NCI-H2081 (cell line): ENCODE measurements around the gene XCR1.
"Not testable (repeated sequence)": the region's sequence is repeated elsewhere in the genome, so short reads cannot be mapped to it uniquely, and the experiment has no call there.

Source experiments
- DNase-seq, 2 experiments: peaks; one replicate each; lab custom pipeline; 2025; lab: John Stamatoyannopoulos, UW

XCR1 gene, protein sequence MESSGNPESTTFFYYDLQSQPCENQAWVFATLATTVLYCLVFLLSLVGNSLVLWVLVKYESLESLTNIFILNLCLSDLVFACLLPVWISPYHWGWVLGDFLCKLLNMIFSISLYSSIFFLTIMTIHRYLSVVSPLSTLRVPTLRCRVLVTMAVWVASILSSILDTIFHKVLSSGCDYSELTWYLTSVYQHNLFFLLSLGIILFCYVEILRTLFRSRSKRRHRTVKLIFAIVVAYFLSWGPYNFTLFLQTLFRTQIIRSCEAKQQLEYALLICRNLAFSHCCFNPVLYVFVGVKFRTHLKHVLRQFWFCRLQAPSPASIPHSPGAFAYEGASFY

DNA sequence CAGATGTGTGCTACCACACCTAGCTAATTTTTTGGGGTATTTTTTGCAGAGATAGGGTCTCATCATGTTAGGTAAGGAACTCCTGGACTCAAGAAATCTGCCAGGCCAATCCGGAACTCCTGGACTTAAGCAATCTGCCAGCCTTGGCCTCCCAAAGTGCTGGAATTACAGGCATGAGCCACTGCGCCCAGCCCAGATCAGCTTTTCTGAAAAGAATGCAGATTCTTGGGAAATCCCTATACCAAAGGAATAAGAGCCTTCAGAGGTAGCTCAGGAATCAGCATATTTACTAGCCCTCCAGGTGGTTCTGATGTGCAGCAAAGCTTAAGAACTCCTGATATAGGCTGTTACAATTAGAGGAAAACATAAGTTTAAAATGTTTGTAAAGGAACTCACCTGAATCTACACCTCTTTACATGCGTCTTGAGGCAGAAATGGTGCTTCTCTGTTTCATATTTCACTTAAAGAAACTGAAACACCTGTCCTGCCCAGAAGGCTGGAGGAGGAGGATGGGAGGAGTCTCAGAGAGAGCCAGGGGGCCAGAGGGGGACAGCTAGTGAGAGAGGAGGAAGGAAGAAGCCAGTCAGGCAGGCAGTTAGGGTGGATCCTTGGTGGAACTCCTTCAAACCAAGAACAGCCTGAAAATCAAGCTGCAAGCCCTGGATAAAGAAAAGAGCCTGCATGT, at the start of gene XCR1:
XCR1 (minus strand) TSS at position 463 of the 685 bp plus-strand sequence. CDS start 5,536 bp downstream, outside the sequence.
- DNase-seq = no peak

DNA sequence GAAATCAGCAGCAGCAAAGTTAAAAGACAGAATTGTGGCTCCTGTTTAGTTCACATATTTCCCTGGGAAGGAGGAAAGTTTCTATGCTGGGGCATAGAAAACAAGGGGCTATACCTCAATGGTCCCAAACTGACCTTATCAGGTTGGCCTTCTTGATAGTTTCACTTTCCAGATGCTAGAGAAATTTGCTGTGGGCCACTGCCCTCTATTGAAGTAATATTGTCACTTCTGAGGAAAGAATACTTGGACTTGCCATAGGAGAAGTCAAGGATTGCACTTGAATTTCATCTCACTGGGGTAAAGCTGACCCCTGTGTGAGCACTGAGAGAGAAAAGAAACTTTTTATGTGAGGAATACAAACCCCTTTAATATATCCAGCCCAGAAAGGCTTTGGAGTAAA, 49.3 kb upstream of the XCR1 start:
- no peak for DNase-seq

DNA sequence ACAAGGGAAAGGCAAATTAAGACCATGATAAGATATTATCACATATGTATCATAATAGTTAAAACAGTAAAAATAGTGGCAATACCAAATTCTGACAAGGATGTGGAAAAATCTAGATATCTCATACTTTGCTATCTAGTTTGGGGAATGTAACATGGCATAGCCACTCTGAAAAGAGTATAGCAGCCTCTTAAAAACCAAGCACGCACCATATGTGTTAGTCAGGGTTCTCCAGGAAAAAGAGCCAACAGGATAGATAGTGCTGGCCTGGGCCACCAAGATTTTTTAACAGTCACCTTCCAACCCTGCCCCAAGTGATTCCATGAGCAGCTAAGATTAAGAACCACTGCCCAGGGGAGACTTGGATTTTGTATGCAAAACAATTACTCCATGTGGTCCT, 48.5 kb upstream of the XCR1 start:
- no peak for DNase-seq

DNA sequence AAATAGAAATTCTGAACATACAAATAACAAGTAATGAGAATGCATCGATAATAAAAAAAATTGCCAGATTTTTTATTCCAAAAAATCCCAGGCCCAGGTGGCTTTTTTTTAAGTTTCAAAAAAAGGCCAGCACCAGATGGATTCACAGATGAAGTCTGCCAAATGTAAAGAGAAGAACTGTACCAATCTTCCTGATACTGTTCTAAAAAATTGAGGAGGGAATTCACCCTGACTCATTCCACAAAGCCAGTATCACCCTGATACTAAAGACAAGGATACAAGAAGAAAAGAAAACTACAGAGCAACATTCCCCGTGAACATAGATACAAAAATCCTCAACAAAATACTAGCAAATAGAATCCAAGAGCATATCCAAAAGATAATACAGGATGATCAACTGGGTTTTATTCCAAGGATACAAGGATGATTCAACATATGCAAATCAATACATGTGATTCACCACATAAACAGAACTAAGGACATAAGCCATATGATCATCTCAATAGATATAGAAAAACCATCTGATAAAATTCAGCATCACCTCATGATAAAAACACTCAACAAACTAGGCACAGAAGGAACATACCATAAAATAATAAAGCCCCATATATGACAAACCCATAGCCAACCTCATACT, 44.1 kb upstream of the XCR1 start:
- no peak for DNase-seq

DNA sequence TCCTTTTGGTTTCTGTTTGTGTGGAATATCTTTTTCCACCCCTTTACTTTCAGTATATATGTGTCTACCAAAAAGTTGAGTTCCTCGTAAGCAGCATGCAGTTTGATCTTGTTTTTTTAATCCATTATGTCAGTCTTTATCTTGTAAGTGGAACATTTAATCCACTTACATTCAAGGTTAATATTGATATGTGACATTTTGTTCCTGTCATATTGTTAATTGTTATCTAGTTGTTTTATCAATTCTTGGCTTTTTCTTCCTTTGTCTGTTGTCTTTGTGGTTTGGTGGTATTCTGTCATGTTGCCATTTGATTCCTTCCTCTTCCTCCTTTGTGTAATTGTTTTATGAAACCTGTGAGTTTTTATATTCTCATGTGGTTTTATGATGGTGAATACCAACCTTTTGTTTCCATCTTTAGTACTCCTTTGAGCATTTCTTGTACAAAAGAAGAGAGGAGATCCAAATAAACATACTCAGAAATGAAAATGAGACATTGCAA, 43.4 kb upstream of the XCR1 start:
- no peak for DNase-seq

DNA sequence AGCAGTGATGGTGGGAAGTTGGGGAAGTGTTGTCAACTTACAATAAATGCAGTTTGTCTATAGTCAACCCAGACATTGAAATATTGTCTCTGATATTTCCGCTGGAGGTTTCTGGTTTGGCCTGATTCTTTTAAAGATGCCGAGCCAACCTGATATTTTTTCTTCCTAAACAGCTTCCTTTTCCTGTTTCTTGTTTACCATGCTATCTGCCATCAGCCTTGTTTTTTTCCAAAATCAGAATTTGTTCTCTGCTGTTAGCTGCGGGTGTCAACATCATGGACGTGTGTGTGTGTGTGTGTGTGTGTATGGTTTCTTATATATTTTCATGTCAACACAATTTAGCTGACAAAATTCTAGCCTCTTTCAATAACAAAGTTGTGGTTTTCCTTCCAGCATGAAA, 41.2 kb upstream of the XCR1 start:
- no peak for DNase-seq

DNA sequence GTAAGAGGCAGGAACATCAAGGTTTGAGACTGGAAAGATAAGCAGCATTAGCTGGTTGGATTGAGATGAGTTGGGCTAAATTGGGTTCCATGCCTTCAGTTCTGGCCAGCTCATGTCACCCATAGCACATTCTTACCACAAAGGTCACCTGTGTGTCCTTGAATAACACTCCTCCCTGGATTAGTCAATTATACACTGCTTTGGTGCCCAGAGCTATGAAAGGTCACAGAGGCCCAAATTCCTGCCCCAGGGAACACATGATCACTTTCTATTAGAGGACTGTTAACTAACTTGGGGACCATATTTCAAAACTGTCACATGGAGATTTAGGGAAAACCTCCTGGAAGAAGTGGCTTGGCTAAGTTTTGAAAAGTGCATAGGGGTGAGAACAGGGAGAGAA, 40.1 kb upstream of the XCR1 start:
- no peak for DNase-seq

DNA sequence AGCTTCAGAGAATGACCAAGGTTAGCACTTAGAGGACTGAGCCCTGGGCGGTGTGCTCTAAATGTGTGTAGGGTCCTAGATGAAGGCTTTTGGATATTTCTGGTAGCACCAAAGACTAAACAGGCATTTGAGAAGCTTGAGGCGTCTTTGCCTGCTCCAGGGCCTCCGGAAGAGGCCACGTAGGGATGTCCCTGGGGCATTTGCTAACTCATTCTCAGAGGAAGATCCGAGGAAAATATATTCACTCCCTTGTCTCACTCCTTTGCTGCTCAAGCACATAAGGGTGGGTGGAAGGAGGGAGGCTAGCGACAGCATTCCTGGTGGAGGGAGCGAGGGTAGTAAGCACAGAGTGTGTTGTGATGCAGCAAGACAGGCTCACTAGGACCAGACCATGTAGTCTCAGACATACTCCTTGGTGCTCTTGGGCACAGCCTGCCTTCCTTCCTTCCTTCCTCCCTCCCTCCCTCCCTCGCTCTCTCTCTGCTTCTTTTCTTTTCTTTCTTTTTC, 38.5 kb upstream of the XCR1 start:
- no peak for DNase-seq

DNA sequence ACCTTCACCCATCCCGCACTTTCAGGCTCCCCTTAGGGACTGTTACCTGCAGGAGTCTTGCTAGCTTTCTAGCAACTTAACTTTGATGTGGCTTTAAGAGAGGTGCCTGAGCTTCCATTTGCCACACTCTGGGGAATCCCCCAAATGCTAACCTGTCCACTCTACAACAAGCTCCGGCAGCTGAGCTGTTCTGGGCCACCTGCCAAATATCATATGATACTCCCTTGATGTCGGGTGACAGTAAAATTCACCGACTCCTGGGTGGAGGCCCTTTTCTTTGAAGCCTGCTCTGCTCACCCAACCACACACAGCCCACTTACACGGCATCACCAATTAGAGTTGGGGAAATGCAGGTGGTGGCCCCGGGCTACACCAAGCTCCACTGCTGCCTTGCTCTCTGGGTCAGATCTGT, 38.0 kb upstream of the XCR1 start:
- peak; percentile 13 to 55 for DNase-seq

DNA sequence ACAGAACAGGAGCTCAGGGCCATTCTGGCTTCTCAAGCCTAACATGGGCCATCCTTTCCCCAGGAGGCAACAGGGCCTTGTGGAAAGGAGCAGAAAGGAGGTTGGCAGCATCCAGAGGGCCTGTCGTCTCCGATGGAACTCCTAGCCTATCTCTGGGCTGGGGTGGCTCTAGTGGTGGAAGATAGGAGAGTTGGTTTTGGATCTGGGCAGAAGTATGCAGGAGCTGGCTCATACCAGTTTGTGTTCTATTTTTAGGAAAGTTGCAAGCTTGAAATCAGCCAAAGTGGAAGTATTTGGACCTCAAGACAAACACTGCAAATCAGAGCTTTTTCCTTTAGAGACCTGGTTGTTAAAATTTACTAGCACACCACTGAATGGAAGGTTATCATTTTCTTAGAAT, 35.4 kb upstream of the XCR1 start:
- no peak for DNase-seq

DNA sequence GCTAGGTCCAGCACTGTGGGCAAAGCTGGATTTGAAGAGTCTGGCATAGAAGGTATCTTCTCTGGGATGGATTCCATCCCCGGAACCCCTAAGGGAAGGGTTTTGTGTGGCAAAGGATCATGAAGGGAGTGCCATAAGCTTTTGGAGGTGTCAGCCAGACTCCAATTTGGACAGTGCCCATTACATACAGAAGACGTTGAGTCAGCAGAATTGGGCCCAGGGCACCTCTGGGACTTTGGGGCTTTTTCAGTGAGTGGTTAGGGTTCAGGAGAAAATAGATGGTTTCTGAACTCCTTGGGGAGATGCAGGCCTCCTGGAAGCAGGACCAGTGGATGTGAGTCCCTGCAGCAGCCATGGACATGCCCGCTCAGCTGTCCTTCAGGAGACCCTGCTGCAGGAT, 34.6 kb upstream of the XCR1 start:
- DNase-seq = no peak

DNA sequence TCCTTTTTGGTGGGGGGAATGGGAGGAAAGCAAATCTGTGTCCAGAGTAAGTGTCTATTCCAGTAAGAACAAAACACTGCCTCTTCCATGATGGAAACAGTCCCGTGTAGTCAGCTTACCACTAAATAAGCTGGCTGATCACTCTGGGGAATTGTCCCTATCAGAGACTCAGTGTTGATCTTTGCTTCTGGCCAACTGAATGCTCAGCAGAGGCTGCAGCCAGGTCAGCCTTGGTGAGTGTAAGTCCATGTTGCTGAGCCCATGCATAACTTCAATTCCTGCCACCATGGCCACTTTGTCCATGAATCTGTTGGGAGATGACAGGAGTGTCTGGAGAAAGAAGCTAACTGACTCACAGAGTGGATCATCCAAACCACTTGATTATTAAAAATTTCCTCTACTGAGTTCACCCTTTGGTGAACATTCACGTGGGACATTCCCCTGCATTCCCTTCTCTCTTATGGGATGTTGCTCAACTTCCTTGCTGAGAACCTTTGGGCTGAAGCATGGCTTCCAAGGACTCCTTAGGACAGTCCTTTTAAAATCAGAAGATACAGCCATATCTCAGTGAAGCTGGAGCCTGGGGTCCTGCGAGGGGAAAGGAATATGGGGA, 33.9 kb upstream of the XCR1 start:
- DNase-seq = no peak

DNA sequence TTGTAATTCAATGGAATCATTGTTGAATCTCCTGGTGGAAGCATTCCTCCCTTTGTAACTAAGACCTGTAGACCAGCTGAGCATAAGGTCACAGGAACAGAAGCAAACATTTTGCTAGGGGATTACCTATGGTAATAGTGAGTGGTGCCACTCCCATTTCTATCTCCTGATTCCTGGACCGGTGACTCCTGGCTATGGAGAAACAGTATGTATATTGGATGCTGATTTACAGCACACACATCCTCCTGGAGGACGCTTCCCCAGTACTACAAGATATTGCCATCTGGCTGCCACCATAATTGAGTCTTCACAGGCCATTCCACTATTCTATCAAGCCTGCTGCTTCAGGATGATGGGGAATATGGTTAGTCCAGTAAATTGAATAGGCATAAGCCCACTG, 33.3 kb upstream of the XCR1 start:
- no peak for DNase-seq

DNA sequence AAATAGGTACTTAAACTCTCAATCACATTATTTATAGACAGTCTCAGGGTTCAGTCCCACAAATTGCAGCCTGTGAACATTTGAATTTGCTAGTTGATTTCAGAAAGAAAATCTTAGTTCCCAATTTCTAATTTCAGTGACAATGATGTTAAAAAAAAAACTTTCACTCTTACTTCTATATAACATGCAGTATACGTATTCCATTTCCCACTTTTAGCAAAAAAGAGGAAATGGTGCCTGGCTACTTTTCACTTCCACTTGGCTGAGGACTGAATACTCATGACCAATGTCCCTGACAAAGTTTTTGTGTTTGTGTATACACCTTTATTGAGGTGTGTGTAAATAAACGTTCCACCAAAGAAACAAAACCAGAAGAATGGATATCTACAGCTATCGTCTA, 32.1 kb upstream of the XCR1 start:
- DNase-seq = no peak

DNA sequence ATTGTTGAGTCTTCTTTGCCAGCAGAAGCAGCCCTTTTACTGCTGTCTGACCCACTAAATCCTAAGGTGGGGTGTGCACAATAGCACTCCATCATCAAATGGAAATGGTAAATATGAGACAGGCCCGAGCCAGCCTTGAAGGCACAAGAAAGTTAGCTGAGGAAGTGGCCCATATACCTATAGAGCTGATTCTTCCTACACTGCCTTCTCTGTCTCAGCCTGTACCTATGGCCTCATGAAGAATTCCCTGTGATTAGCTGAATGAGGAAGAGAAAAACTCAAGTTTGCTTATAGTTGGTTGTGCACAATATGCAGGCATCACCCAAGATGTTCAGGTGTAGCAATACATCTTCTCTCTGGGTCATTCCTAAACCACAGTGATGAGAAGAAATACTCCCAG, 31.7 kb upstream of the XCR1 start:
- no peak for DNase-seq

DNA sequence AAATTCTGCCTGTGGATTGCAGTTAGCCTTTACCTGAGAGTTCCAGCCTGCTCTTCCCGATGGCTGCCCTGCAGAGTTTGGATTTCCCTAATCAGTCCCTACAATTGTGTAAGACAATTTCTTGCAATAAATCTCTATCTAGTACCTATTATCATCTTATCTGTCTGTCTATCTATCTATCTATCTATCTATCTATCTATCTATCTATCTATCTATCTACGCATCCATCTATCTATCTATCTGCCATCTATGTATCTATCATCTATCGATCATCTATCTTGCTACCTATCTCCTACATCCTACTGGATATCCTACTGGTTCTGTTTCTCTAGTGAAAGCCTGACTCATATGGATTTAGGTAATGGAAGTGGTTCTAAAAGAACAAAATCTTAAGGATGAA, 30.4 kb upstream of the XCR1 start:
- DNase-seq = no peak

DNA sequence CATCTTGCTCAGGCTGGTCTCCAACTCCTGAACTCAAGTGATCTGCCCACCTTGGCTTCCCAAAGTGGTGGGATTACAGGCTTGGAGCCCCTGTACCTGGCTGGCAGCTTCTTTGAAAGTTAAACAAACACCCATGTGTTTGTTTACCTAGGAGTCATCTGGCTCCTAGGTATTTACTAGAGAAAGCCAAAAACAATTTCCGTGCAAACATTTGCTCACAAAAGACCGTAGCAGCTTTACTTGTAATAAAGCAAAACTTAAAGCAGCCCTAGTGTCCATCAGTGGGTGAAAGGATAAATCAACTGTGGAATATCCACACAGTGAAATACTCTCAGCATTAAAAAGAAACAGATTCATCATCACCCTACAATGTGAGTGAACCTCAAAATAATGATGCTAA, 29.4 kb upstream of the XCR1 start:
- no peak for DNase-seq

DNA sequence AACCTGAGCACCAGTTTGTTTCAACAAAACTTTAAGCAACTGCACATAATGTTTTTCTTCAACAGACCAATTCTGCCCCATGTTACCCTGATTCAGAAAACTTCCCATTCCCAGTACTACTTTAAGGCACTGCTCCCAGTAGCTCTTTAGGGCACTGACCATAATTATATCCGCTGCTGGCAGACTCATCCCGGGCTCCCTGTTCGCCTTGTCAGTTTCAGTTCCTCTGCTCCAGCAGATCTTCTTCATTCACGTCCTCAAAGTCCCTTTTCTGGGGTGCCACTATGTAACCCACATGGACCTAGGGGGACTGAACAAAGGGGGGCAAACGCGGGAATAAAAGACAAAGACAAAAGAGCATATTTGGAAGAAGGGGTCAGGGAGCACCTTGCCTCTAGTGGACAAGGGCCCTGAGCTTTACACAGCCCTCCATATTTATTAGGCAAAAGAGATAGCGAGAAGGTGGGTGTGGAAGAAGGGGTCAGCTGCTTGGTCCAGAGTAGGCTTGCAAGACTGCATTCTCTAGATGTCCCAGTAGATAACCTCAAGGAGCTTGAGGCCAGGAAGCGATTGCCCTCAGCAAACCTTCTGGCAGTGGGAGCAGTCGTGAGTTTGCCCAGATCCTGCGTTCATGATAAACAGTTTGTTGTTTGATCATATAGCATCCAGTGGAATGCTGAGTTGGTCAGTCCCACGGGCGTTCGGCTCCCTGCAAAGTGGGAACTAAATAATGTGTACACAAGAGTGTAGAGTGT, 26.7 kb upstream of the XCR1 start:
- DNase-seq = not testable (repeated sequence)

DNA sequence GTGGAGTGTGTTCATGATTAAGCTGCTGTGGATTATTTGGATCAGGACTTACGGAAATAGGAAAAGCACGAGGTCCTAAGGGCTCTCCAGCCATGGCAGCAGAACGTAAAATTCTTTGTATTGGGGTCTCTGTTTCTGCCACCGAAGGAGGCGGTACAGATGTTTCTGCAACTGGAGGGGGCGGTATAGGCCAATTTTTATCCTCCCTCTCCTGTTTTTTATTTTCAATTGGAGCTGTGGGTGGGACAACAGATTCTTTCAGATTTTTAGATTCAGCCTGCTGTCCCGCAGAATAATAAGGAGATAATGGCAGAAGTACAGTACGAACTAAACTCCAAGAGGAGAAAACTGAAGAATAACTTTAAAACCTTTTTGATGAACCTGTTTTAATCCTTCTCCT, 26.0 kb upstream of the XCR1 start:
- DNase-seq = not testable (repeated sequence)

DNA sequence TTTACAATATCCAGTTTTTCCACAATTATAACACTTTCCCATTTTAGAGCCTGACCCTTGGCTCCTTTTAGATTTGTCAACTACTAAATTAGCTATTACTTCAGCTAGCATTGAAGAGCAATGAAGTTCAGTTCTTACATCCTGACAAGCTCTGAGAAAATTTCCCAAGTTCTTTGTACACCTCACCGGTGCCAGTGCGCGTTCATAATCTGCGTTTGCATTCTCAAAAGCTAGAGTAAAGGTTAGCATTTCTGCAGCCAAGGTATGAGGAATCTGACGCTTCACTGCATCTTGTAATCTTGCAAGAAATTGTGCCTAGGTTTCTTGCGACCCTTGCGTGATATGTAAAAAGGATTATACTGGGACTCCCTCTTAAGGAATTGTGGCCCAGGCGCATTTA, 25.2 kb upstream of the XCR1 start:
- DNase-seq = no peak

DNA sequence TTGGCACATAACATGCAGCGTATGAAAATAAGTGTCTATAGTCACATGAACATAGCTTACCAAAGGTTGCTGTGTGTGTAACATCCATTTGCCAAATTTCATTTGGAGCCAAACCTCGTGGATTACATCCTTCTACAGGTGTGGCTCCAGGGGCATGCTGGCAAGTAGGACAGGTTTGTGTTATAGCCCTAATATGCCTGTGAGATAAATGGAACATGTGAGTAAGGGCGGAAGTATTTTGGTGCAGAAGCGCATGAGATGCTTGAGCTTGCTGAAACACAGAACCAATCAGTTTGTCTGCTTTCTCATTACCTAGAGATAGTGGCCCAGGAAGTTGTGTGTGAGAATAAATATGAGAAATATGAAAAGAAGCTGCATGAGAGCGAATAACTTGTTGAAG, 21.8 kb upstream of the XCR1 start:
- DNase-seq = no peak

DNA sequence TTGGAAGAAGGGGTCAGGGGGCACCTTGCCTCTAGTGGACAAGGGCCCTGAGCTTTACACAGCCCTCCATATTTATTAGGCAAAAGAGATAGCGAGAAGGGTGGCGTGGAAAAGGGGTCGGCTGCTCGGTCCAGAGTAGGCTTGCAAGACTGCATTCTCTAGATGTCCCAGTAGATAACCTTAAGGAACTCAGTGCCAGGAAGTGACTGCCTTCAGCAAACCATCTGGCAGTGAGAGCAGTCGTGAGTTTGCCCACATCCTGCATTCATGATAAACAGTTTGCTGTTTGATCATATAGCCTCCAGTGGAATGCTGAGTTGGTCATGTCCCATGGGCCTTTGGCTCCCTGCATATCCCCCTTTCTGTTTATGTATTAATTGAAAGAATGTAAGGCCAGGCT, 18.9 kb upstream of the XCR1 start:
- DNase-seq = not testable (repeated sequence)
